ENCODE measurements around the gene CEP170. TPM values are rescaled to one million over a fixed set of nuclear protein-coding genes. Genes with fewer than 3 reads are reported as not detected.
"Not testable (repeated sequence)": the region's sequence is repeated elsewhere in the genome, so short reads cannot be mapped to it uniquely, and the experiment has no call there.

Gene CEP170
- polyA plus RNA-seq, 3 donors, result 13.7 to 44.5 (median 17.4) TPM

- H3K79me2 ChIP-seq (ENCODE audit: insufficient read depth, low read length); H3K27me3 ChIP-seq (ENCODE audit: control insufficient read depth in 2 of 2, insufficient read depth in 2 of 2, low read length in 2 of 2); H3K36me3 Mint-ChIP-seq; H3K4me2 ChIP-seq (replicated peaks; ENCODE audit: extremely low read depth, low read length, poor library complexity, severe bottlenecking); H3K9me3 Mint-ChIP-seq; H3K4me3 ChIP-seq (replicated peaks in 1 of 3; ENCODE audit: low read depth in 2 of 3, low read length in 3 of 3); H3K27ac Mint-ChIP-seq; H3K27ac ChIP-seq (ENCODE audit: low read depth in 1 of 2, low read length in 2 of 2); intact Hi-C loops (cut with micrococcal nuclease); H3K36me3 ChIP-seq (replicated peaks in 1 of 2; ENCODE audit: control insufficient read depth in 1 of 2, insufficient read depth in 2 of 2, low read length in 2 of 2); H2AFZ ChIP-seq (ENCODE audit: insufficient read depth, low read depth, low read length, poor library complexity, severe bottlenecking); H3K4me3 Mint-ChIP-seq; H3K4me1 ChIP-seq (ENCODE audit: control insufficient read depth in 1 of 2, insufficient read depth in 2 of 2, low read length in 2 of 2); DNase-seq; H3K9me3 ChIP-seq (replicated peaks in 1 of 2; ENCODE audit: control insufficient read depth in 1 of 2, insufficient read depth in 1 of 2, low read length in 2 of 2); H3K4me1 Mint-ChIP-seq; H3K27me3 Mint-ChIP-seq (ENCODE audit: low read depth in 3 of 3); H4K20me1 ChIP-seq (ENCODE audit: insufficient read depth, low read length); H3K9ac ChIP-seq (ENCODE audit: insufficient read depth, low read length, poor library complexity, severe bottlenecking): not testable (repeated sequence)
- WGBS (ENCODE audit: insufficient coverage), result 72% methylated on average over 3 of the region's 3 CpGs
Observed at GRCh38 chr1:243114769-243115168, 140.3 kb downstream of the CEP170 start.

GRCh38 chr1:243114059-243114713 lies 140.9 kb downstream of the CEP170 start:
- not testable (repeated sequence) for H2AFZ ChIP-seq (ENCODE audit: insufficient read depth, low read depth, low read length, poor library complexity, severe bottlenecking)

GRCh38 chr1:243107171-243107570 lies 147.9 kb downstream of the CEP170 start:
- H3K36me3 ChIP-seq (replicated peaks in 1 of 2; ENCODE audit: control insufficient read depth in 1 of 2, insufficient read depth in 2 of 2, low read length in 2 of 2); H3K9me3 ChIP-seq (replicated peaks in 1 of 2; ENCODE audit: control insufficient read depth in 1 of 2, insufficient read depth in 1 of 2, low read length in 2 of 2); H3K36me3 Mint-ChIP-seq; DNase-seq; H3K27ac ChIP-seq (ENCODE audit: low read depth in 1 of 2, low read length in 2 of 2); H3K4me3 Mint-ChIP-seq; H4K20me1 ChIP-seq (ENCODE audit: insufficient read depth, low read length); H3K4me1 ChIP-seq (ENCODE audit: control insufficient read depth in 1 of 2, insufficient read depth in 2 of 2, low read length in 2 of 2); H3K4me1 Mint-ChIP-seq; H3K27me3 ChIP-seq (ENCODE audit: control insufficient read depth in 2 of 2, insufficient read depth in 2 of 2, low read length in 2 of 2); H3K4me2 ChIP-seq (replicated peaks; ENCODE audit: extremely low read depth, low read length, poor library complexity, severe bottlenecking); H3K27me3 Mint-ChIP-seq (ENCODE audit: low read depth in 3 of 3); H3K9ac ChIP-seq (ENCODE audit: insufficient read depth, low read length, poor library complexity, severe bottlenecking); H3K79me2 ChIP-seq (ENCODE audit: insufficient read depth, low read length); H2AFZ ChIP-seq (ENCODE audit: insufficient read depth, low read depth, low read length, poor library complexity, severe bottlenecking); H3K9me3 Mint-ChIP-seq; H3K27ac Mint-ChIP-seq; intact Hi-C loops (cut with micrococcal nuclease); H3K4me3 ChIP-seq (replicated peaks in 1 of 3; ENCODE audit: low read depth in 2 of 3, low read length in 3 of 3): not testable (repeated sequence)
- 96% methylated on average over 7 of the region's 12 CpGs for WGBS (ENCODE audit: insufficient coverage)

More at GRCh38 chr1:243114059-243114713, 140.9 kb downstream of the CEP170 start:
- H3K4me2 ChIP-seq (replicated peaks; ENCODE audit: extremely low read depth, low read length, poor library complexity, severe bottlenecking); H3K36me3 Mint-ChIP-seq; H3K4me1 ChIP-seq (ENCODE audit: control insufficient read depth in 1 of 2, insufficient read depth in 2 of 2, low read length in 2 of 2); H3K9me3 Mint-ChIP-seq; H3K79me2 ChIP-seq (ENCODE audit: insufficient read depth, low read length); H3K4me3 ChIP-seq (replicated peaks in 1 of 3; ENCODE audit: low read depth in 2 of 3, low read length in 3 of 3); H3K9ac ChIP-seq (ENCODE audit: insufficient read depth, low read length, poor library complexity, severe bottlenecking); DNase-seq; H3K4me1 Mint-ChIP-seq; H3K27ac ChIP-seq (ENCODE audit: low read depth in 1 of 2, low read length in 2 of 2); H3K36me3 ChIP-seq (replicated peaks in 1 of 2; ENCODE audit: control insufficient read depth in 1 of 2, insufficient read depth in 2 of 2, low read length in 2 of 2); H3K27me3 ChIP-seq (ENCODE audit: control insufficient read depth in 2 of 2, insufficient read depth in 2 of 2, low read length in 2 of 2); H3K9me3 ChIP-seq (replicated peaks in 1 of 2; ENCODE audit: control insufficient read depth in 1 of 2, insufficient read depth in 1 of 2, low read length in 2 of 2); H4K20me1 ChIP-seq (ENCODE audit: insufficient read depth, low read length); intact Hi-C loops (cut with micrococcal nuclease); H3K27me3 Mint-ChIP-seq (ENCODE audit: low read depth in 3 of 3): not testable (repeated sequence)
- peak overlapping the region; percentile 7 to 16 for H3K4me3 Mint-ChIP-seq
- WGBS (ENCODE audit: insufficient coverage), result 7% methylated on average over 3 of the region's 8 CpGs
- H3K27ac Mint-ChIP-seq, result peak overlapping the region in 1 of 7 donors; percentile 57

GRCh38 chr1:243105652-243106332 lies 149.3 kb downstream of the CEP170 start:
- H3K27me3 ChIP-seq (ENCODE audit: control insufficient read depth in 2 of 2, insufficient read depth in 2 of 2, low read length in 2 of 2); H3K9ac ChIP-seq (ENCODE audit: insufficient read depth, low read length, poor library complexity, severe bottlenecking); DNase-seq; H3K4me1 ChIP-seq (ENCODE audit: control insufficient read depth in 1 of 2, insufficient read depth in 2 of 2, low read length in 2 of 2); H3K36me3 Mint-ChIP-seq; H4K20me1 ChIP-seq (ENCODE audit: insufficient read depth, low read length); intact Hi-C loops (cut with micrococcal nuclease); H3K36me3 ChIP-seq (replicated peaks in 1 of 2; ENCODE audit: control insufficient read depth in 1 of 2, insufficient read depth in 2 of 2, low read length in 2 of 2); H3K4me3 Mint-ChIP-seq; H3K4me3 ChIP-seq (replicated peaks in 1 of 3; ENCODE audit: low read depth in 2 of 3, low read length in 3 of 3); H3K9me3 ChIP-seq (replicated peaks in 1 of 2; ENCODE audit: control insufficient read depth in 1 of 2, insufficient read depth in 1 of 2, low read length in 2 of 2); H3K4me1 Mint-ChIP-seq; H2AFZ ChIP-seq (ENCODE audit: insufficient read depth, low read depth, low read length, poor library complexity, severe bottlenecking); H3K79me2 ChIP-seq (ENCODE audit: insufficient read depth, low read length); H3K27ac ChIP-seq (ENCODE audit: low read depth in 1 of 2, low read length in 2 of 2); H3K27me3 Mint-ChIP-seq (ENCODE audit: low read depth in 3 of 3); H3K9me3 Mint-ChIP-seq; H3K27ac Mint-ChIP-seq; H3K4me2 ChIP-seq (replicated peaks; ENCODE audit: extremely low read depth, low read length, poor library complexity, severe bottlenecking): not testable (repeated sequence)
- WGBS (ENCODE audit: insufficient coverage), result no CpG with 5 or more reads among the region's 6 CpGs
